Measurements from ENCODE around the gene MTMR2. TPM values are rescaled to one million over a fixed set of nuclear protein-coding genes. Genes with fewer than 3 reads are reported as not detected.

Gene MTMR2
- total and polyA plus RNA-seq, 2 donors (not counting 1 experiment from before 2014, with no cell fraction given), result 4.8 to 15.4 TPM

DNA sequence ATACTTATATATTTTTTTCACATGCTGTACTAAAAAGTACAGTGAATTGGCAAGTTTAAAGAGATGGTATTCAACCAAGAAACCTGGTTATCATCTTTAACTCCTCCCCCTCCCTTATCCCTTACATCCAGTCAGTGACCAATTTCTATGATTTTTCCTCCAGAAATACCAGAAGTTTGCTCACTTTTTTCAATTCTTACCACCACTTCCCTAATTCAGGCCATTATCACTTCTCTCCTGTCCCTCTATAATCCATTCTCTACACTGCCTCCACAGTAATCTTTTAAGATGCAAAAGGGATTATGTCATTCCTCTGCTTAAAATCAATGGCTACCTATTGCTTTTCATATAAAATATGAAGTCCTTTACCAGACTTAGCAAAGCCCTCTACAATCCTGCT lies 70.8 kb downstream of the MTMR2 start:
- ChIA-PET CTCF (no interaction called here), POLR2A (no interaction called here)
- TF ChIP-seq EZH2 (IDR thresholded peaks at IDR 0.05; ENCODE audit: borderline replicate concordance, insufficient read depth, low read depth, low read length, poor library complexity, severe bottlenecking), result no peak
- TF ChIP-seq, protein P1, sequence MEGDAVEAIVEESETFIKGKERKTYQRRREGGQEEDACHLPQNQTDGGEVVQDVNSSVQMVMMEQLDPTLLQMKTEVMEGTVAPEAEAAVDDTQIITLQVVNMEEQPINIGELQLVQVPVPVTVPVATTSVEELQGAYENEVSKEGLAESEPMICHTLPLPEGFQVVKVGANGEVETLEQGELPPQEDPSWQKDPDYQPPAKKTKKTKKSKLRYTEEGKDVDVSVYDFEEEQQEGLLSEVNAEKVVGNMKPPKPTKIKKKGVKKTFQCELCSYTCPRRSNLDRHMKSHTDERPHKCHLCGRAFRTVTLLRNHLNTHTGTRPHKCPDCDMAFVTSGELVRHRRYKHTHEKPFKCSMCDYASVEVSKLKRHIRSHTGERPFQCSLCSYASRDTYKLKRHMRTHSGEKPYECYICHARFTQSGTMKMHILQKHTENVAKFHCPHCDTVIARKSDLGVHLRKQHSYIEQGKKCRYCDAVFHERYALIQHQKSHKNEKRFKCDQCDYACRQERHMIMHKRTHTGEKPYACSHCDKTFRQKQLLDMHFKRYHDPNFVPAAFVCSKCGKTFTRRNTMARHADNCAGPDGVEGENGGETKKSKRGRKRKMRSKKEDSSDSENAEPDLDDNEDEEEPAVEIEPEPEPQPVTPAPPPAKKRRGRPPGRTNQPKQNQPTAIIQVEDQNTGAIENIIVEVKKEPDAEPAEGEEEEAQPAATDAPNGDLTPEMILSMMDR (IDR thresholded peaks at IDR 0.05), result no peak

DNA sequence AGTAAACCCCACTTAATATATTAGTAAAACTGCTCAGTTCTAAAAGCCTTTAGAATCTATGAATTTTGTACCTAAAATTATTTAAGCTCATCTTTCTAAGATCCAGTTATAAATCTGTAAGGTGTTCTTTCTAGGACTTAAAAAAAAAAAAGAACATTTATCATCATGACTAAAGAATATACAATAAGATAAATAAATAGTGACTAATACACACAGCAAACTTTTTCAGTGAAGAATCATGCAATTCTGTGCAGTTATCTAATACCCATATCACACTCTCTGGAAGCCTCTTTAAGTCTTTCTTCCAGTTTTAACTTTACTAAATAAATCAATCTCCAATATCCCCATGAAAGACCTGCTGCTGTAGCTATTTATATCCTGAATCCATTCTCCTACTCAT lies 73.8 kb downstream of the MTMR2 start:
- no peaks in the 10 kb centered on the region for H4K20me1 ChIP-seq (ENCODE audit: control insufficient read depth, insufficient read depth, low read length, poor library complexity, severe bottlenecking)
- H3K9ac ChIP-seq (ENCODE audit: low read length), result no peak overlapping the region
- DNase-seq (no peak), ATAC-seq (ENCODE audit: low read depth) (no peak)
- TF ChIP-seq, protein P1 (IDR thresholded peaks at IDR 0.05), result no peak
- TF ChIP-seq EZH2 (IDR thresholded peaks at IDR 0.05; ENCODE audit: borderline replicate concordance, insufficient read depth, low read depth, low read length, poor library complexity, severe bottlenecking), result no peak
- no peak overlapping the region for H3K4me3 Mint-ChIP-seq
- ChIA-PET POLR2A (interaction anchor here (0.6 kb wide), 1 partner anchor 635 kb away, joined by 4 read pairs; no protein-coding TSS in a partner anchor), CTCF (interaction anchor here (0.9 to 4.8 kb wide), 8 partner anchors 10 to 576 kb away, joined by 3 to 37 read pairs (median 10); partner anchors contain the start of genes CEP57, FAM76B and MAML2)
- no peaks in the 10 kb centered on the region for H3K27me3 Mint-ChIP-seq
- no peaks in the 10 kb centered on the region for H3K27me3 ChIP-seq (replicated peaks in 1 of 4; ENCODE audit: control extremely low read depth in 1 of 4, control insufficient read depth in 3 of 4, insufficient read depth in 4 of 4, low read length in 3 of 4)
- no peak overlapping the region for H2AFZ ChIP-seq (ENCODE audit: insufficient read depth, low read depth, low read length, poor library complexity, severe bottlenecking)
- no peak overlapping the region for H3K27ac Mint-ChIP-seq
- no peak overlapping the region for H3K27ac ChIP-seq (ENCODE audit: low read length in 2 of 2)
- no peak overlapping the region for H3K4me3 ChIP-seq (ENCODE audit: control extremely low read depth in 1 of 5, extremely low read depth in 1 of 5, insufficient read depth in 1 of 5, low read depth in 2 of 5, low read length in 4 of 5)
- H3K79me2 ChIP-seq (ENCODE audit: control insufficient read depth, insufficient read depth, low read length), result no peaks in the 10 kb centered on the region
- H3K4me1 ChIP-seq (ENCODE audit: control insufficient read depth in 2 of 2, insufficient read depth in 2 of 2, low read length in 2 of 2), result no peaks in the 10 kb centered on the region
- no peaks in the 10 kb centered on the region for H3K4me1 Mint-ChIP-seq
- H3K36me3 ChIP-seq (replicated peaks in 1 of 2; ENCODE audit: control extremely low read depth in 1 of 2, control insufficient read depth in 1 of 2, extremely low read depth in 1 of 2, insufficient read depth in 2 of 2, low read length in 1 of 2), result peaks cover 0 to 14% of the 10 kb centered on the region in 2 experiments
- H3K4me2 ChIP-seq (replicated peaks; ENCODE audit: low read depth, low read length, poor library complexity, severe bottlenecking), result no peak overlapping the region
- intact Hi-C loops (cut with micrococcal nuclease), result no loop called here
- no peaks in the 10 kb centered on the region for H3K9me3 ChIP-seq (ENCODE audit: control extremely low read depth in 1 of 3, control insufficient read depth in 2 of 3, insufficient read depth in 1 of 3, low read length in 2 of 3)
- no peaks in the 10 kb centered on the region for H3K9me3 Mint-ChIP-seq (ENCODE audit: insufficient read depth)

More for the DNA sequence above, 70.8 kb downstream of the MTMR2 start:
- H3K4me3 ChIP-seq (ENCODE audit: control extremely low read depth in 1 of 5, extremely low read depth in 1 of 5, insufficient read depth in 1 of 5, low read depth in 2 of 5, low read length in 4 of 5), result no peak overlapping the region
- peaks cover 0 to 11% of the 10 kb centered on the region in 2 experiments for H3K36me3 ChIP-seq (replicated peaks in 1 of 2; ENCODE audit: control extremely low read depth in 1 of 2, control insufficient read depth in 1 of 2, extremely low read depth in 1 of 2, insufficient read depth in 2 of 2, low read length in 1 of 2)
- H3K4me1 ChIP-seq (ENCODE audit: control insufficient read depth in 2 of 2, insufficient read depth in 2 of 2, low read length in 2 of 2), result no peaks in the 10 kb centered on the region
- no peak overlapping the region for H3K27ac Mint-ChIP-seq
- no peaks in the 10 kb centered on the region for H3K27me3 ChIP-seq (replicated peaks in 1 of 4; ENCODE audit: control extremely low read depth in 1 of 4, control insufficient read depth in 3 of 4, insufficient read depth in 4 of 4, low read length in 3 of 4)
- H4K20me1 ChIP-seq (ENCODE audit: control insufficient read depth, insufficient read depth, low read length, poor library complexity, severe bottlenecking), result no peaks in the 10 kb centered on the region
- H3K4me3 Mint-ChIP-seq, result no peak overlapping the region
- no peak overlapping the region for H2AFZ ChIP-seq (ENCODE audit: insufficient read depth, low read depth, low read length, poor library complexity, severe bottlenecking)
- intact Hi-C loops (cut with micrococcal nuclease), result no loop called here
- H3K79me2 ChIP-seq (ENCODE audit: control insufficient read depth, insufficient read depth, low read length), result no peaks in the 10 kb centered on the region
- no peaks in the 10 kb centered on the region for H3K9me3 ChIP-seq (ENCODE audit: control extremely low read depth in 1 of 3, control insufficient read depth in 2 of 3, insufficient read depth in 1 of 3, low read length in 2 of 3)
- H3K27ac ChIP-seq (ENCODE audit: low read length in 2 of 2), result no peak overlapping the region
- ATAC-seq (ENCODE audit: low read depth) (no peak), DNase-seq (no peak)
- no peaks in the 10 kb centered on the region for H3K9me3 Mint-ChIP-seq (ENCODE audit: insufficient read depth)
- no peak overlapping the region for H3K9ac ChIP-seq (ENCODE audit: low read length)
- no peaks in the 10 kb centered on the region for H3K4me1 Mint-ChIP-seq
- H3K27me3 Mint-ChIP-seq, result no peaks in the 10 kb centered on the region
- no peak overlapping the region for H3K4me2 ChIP-seq (replicated peaks; ENCODE audit: low read depth, low read length, poor library complexity, severe bottlenecking)

All from B cell (primary cell).